T-helper 17 cell (primary cell): ENCODE measurements around the gene GLI2. TPM values are rescaled to one million over a fixed set of nuclear protein-coding genes. Genes with fewer than 3 reads are reported as not detected.

Experiments used
- ATAC-seq: fragments of 150-1000 bp; cut with Tn5 transposase; 2 replicates; pipeline ENCODE4 v1.10.0; 2021; ENCODE audit warnings: mild to moderate bottlenecking, moderate library complexity
- DNase-seq, 3 donors: peaks; one replicate each; pipeline versions ENCODE4 v3.0.0 to v3.0.0-alpha.2; 2020 to 2021
- H3K9me3 ChIP-seq: one replicate; pipeline ENCODE4 v1.7.0; 2013; ENCODE audit warnings: low read length, mild to moderate bottlenecking; ENCODE audit not compliant: control insufficient read depth, poor library complexity, severe bottlenecking
- H3K27ac Mint-ChIP-seq: one replicate; pipeline ENCODE4 v1.8.0; 2022; ENCODE audit warnings: mild to moderate bottlenecking, moderate library complexity, mixed read lengths
- H3K27me3 Mint-ChIP-seq: one replicate; pipeline ENCODE4 v1.8.0; 2022; ENCODE audit warnings: mixed read lengths
- H3K36me3 Mint-ChIP-seq: one replicate; pipeline ENCODE4 v1.8.0; 2022; ENCODE audit warnings: low read depth, mixed read lengths
- H3K4me1 Mint-ChIP-seq: one replicate; pipeline ENCODE4 v1.8.0; 2022; ENCODE audit warnings: mild to moderate bottlenecking, mixed read lengths
- H3K4me3 Mint-ChIP-seq: one replicate; pipeline ENCODE4 v1.8.0; 2022; ENCODE audit warnings: mild to moderate bottlenecking, moderate library complexity, mixed read lengths
- total RNA-seq, 4 donors: library from RNA in 2 of 4; stranded (reverse) in 2 of 4; gene quantifications; one replicate each; pipeline ENCODE4 v1.2.3 and lab custom pipeline; 2022 to 2026

GLI2 gene
- total RNA-seq, 2 donors from 2014 or later = not detected

DNA sequence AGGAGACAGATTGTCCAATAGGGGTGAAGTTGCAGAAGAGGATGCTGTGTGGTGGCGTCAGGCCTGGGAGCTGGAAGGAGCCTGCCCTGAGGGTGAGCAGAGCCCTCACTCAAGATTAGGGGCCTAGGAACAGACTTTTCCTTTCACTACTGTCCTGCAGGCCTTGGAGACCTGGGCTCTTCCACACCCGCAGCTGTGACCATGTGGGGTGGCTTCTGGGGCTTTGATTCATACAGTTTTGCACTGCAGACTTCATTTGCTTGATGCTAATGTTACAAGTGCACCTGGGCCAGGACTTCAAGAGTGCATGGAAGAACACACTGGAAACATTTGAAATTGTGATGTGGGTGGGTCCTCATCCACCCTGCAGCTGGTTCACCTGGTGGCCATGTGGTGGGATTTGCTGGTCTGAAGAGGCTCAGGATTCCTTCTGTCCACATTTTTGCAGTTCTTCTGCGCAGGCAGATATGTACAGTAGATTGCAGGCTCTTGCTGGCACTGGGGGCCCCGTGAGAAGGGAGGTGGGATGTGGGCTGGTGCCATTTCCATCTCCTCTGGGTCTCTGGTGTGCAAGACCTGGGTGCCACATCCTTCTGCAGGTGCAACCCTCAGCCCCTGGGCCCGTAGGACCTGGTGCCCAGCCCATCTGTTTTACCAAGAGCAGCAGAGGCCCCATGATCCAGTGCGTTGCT, 9.9 kb downstream of the GLI2 start:
- ATAC-seq = no peak
- no peak overlapping the region for H3K27ac Mint-ChIP-seq
- no peaks in the 10 kb centered on the region for H3K9me3 ChIP-seq
- peaks cover 3% of the 10 kb centered on the region for H3K4me1 Mint-ChIP-seq
- no peak for DNase-seq
- no peak overlapping the region for H3K4me3 Mint-ChIP-seq
- peaks cover 3% of the 10 kb centered on the region for H3K36me3 Mint-ChIP-seq
- H3K27me3 Mint-ChIP-seq = peaks cover 53% of the 10 kb centered on the region

DNA sequence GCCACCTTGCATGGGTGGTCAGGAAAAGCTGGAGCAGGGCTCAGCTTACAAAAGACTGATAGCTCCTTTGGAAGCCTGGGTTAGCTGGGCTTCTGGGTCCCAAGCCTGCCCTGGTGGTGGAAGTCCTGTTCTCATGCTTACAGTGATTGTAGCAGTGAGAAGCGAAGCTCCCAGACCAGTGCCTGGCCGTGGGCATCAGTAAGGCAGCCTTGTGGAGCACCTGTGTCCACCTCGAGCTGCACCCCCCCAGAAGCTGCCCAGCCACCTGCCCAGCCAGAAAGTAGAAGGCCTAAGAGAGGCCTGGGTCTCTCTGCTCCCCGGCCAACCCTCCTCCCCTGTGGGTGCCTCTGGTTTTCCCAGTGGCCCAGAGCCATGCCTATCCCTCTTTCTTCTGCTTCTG, 10.5 kb downstream of the GLI2 start:
- Mint-ChIP-seq H3K4me3 (no peak overlapping the region), H3K27ac (no peak overlapping the region), H3K27me3 (peaks cover 49% of the 10 kb centered on the region), H3K36me3 (peaks cover 2% of the 10 kb centered on the region), H3K4me1 (peaks cover 2% of the 10 kb centered on the region)
- no peak for ATAC-seq
- no peaks in the 10 kb centered on the region for H3K9me3 ChIP-seq
- no peak for DNase-seq

DNA sequence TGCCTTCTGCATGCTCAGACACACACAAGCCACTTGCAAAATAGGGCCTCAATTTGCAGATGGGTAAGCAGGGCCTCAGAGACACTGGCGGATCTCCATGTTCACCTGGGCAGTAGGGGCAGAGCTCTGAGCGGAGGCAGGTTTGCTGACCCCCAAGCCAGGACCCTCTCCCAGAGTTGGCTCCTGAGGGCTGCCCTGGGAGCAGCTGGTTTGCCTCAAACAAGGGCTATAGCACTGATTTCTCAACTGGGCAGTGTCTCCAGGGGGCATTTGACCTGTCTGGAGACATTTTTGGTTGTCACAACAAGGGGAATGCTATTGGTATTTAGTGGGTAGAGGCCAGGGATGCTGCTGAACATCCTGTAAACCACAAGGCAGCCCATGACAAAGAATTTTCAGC, 11.6 kb downstream of the GLI2 start:
- ATAC-seq = no peak
- H3K27ac Mint-ChIP-seq = no peak overlapping the region
- no peak for DNase-seq
- H3K9me3 ChIP-seq = no peaks in the 10 kb centered on the region
- H3K27me3 Mint-ChIP-seq = peaks cover 49% of the 10 kb centered on the region
- H3K4me1 Mint-ChIP-seq = no peaks in the 10 kb centered on the region
- no peak overlapping the region for H3K4me3 Mint-ChIP-seq
- H3K36me3 Mint-ChIP-seq = no peaks in the 10 kb centered on the region

DNA sequence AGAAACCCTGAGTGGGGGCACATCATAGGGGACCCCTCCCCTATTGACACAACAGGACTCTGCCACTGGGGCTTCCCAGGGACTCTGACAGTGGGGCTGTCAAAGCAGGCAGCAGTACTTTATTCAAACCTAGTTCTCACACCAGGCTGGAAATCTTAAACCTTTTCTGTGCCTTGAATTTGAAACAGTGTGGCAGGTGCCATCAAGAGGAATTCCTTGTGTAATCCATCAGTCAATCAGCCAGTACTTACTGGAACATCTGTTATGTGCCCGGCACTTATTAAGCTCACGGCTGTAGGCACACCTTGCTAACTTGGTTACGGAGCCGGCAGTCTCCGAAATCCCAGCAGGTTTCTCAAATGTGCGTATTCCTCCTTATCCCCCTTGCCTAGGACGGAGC, 12.0 kb downstream of the GLI2 start:
- Mint-ChIP-seq H3K4me3 (no peak overlapping the region), H3K4me1 (no peaks in the 10 kb centered on the region), H3K27me3 (peaks cover 45% of the 10 kb centered on the region), H3K36me3 (no peaks in the 10 kb centered on the region), H3K27ac (no peak overlapping the region)
- no peak for DNase-seq
- H3K9me3 ChIP-seq = no peaks in the 10 kb centered on the region
- no peak for ATAC-seq

GRCh38 chr2:120748310-120748709, 12.6 kb downstream of the GLI2 start:
- DNase-seq (no peak), ATAC-seq (no peak)
- H3K36me3 Mint-ChIP-seq = no peaks in the 10 kb centered on the region

DNA sequence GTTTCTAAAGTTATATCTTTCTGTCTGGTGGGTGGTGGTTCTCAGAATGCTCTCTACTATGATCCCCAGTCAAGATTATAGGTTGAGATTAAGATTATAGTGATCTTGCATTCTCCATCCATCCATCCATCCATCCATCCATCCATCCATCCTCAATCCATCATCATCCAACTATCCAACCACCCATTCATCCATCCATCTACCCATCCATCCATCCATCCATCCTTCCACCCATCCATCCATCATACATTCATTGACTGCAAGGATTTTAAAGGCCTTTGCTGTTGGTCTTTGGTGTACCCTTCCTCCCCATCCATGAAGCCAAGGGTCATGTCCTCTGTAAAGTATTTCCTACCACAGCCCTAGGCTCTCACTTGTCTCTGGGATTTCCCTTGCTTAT, 13.1 kb downstream of the GLI2 start:
- H3K4me1 Mint-ChIP-seq = no peaks in the 10 kb centered on the region
- ATAC-seq (no peak), DNase-seq (no peak)
- H3K9me3 ChIP-seq = no peaks in the 10 kb centered on the region
- H3K4me3 Mint-ChIP-seq = no peak overlapping the region
- H3K27me3 Mint-ChIP-seq = peaks cover 35% of the 10 kb centered on the region
- H3K27ac Mint-ChIP-seq = no peak overlapping the region
- no peaks in the 10 kb centered on the region for H3K36me3 Mint-ChIP-seq

More at GRCh38 chr2:120748310-120748709, 12.6 kb downstream of the GLI2 start:
- Mint-ChIP-seq H3K27me3 (peaks cover 39% of the 10 kb centered on the region), H3K4me1 (no peaks in the 10 kb centered on the region), H3K4me3 (no peak overlapping the region), H3K27ac (no peak overlapping the region)
- H3K9me3 ChIP-seq = no peaks in the 10 kb centered on the region

- H3K27me3 Mint-ChIP-seq = peaks cover 25% of the 10 kb centered on the region
- H3K4me3 Mint-ChIP-seq = no peak overlapping the region
- H3K4me1 Mint-ChIP-seq = no peaks in the 10 kb centered on the region
- no peak overlapping the region for H3K27ac Mint-ChIP-seq
- no peaks in the 10 kb centered on the region for H3K9me3 ChIP-seq
- H3K36me3 Mint-ChIP-seq = no peaks in the 10 kb centered on the region
- DNase-seq = no peak
- ATAC-seq = no peak
These were observed 14.1 kb downstream of the GLI2 start for GRCh38 chr2:120749506-120750431.

DNA sequence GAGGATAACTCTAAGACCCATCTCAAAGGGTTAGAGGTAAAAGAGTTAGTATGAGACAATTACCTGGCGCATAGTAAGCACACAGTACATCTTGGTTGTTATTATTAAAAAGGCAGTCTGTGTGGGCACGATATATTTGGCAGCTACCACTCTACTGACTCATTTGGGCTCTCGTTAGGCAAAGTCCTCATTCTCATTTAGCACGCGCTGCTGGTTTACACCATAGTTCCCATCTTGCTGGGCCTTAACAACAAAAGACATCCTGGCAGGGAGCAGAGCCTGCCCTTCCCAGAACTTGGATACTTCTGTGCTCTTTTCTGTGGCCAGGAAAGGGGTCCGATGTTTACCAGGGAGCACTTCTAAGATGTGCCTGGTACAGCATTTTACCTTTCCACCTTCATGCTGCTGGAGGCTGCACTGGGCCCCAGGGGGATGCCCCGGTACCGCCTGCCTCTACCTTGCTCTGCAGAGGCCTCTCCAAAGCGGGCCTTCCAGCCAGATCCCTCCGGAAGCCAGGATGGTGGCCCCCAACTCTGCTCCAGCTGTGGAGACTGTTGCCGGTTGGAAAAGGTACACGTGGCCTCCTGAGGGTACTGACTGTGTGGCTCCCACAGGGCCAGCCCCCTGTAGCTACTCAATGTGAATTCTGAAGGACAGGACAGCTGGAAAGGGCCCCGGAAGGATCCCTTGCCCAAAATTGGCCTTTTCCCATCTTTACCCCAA, 15.0 kb downstream of the GLI2 start:
- no peaks in the 10 kb centered on the region for H3K36me3 Mint-ChIP-seq
- H3K27ac Mint-ChIP-seq = no peak overlapping the region

DNA sequence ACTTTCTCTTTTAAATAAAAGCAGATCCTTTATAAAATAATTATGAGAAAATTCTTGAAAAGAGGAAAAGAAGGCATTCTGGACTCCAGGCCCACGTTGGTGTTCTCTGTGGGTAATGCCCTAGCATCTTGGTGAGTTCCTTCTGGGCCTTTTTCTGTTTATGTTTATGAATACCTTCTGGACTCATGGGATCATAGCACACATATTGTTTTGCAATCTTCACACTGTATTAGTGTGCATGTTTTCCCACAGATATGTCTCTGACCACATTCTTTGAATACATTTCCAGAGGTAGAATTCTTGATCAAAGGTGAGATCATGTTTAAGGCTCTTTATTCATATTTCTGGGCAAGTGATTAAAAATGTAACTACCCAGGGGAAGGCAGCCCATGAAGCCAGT, 15.9 kb downstream of the GLI2 start:
- ATAC-seq = no peak
- H3K36me3 Mint-ChIP-seq = no peaks in the 10 kb centered on the region

More for the DNA sequence above, 15.0 kb downstream of the GLI2 start:
- no peak overlapping the region for H3K4me3 Mint-ChIP-seq
- H3K4me1 Mint-ChIP-seq = no peaks in the 10 kb centered on the region
- H3K27me3 Mint-ChIP-seq = peaks cover 16% of the 10 kb centered on the region
- ATAC-seq (no peak), DNase-seq (no peak)
- no peaks in the 10 kb centered on the region for H3K9me3 ChIP-seq

GRCh38 chr2:120754067-120754960, 18.6 kb downstream of the GLI2 start:
- DNase-seq (no peak), ATAC-seq (no peak)
- Mint-ChIP-seq H3K27ac (no peak overlapping the region), H3K27me3 (peaks cover 23% of the 10 kb centered on the region), H3K4me3 (no peak overlapping the region), H3K36me3 (no peaks in the 10 kb centered on the region), H3K4me1 (no peaks in the 10 kb centered on the region)
- H3K9me3 ChIP-seq = no peaks in the 10 kb centered on the region

More for the DNA sequence above, 15.9 kb downstream of the GLI2 start:
- peaks cover 14% of the 10 kb centered on the region for H3K27me3 Mint-ChIP-seq
- no peaks in the 10 kb centered on the region for H3K4me1 Mint-ChIP-seq
- H3K9me3 ChIP-seq = no peaks in the 10 kb centered on the region
- H3K4me3 Mint-ChIP-seq = no peak overlapping the region
- no peak overlapping the region for H3K27ac Mint-ChIP-seq
- no peak for DNase-seq

GRCh38 chr2:120758181-120759144, 22.8 kb downstream of the GLI2 start:
- Mint-ChIP-seq H3K27ac (no peak overlapping the region), H3K4me1 (peaks cover 3% of the 10 kb centered on the region), H3K27me3 (peaks cover 43% of the 10 kb centered on the region), H3K36me3 (no peaks in the 10 kb centered on the region), H3K4me3 (no peak overlapping the region)
- DNase-seq = no peak
- ATAC-seq = no peak
- H3K9me3 ChIP-seq = no peaks in the 10 kb centered on the region
